Neuronal stem cell (in vitro differentiated cells): ENCODE results near the gene MACROD1.

Experiments
- DNase-seq: peaks from one replicate; pipeline ENCODE4 v3.0.0-alpha.2; 2013; ENCODE audit warnings: low spot score
- H2AFZ ChIP-seq: one replicate; pipeline ENCODE4 v1.6.1; 2013; ENCODE audit warnings: mild to moderate bottlenecking, low read length, inconsistent platforms
- H2AK5ac ChIP-seq: 2 replicates; pipeline ENCODE4 v1.6.1; 2013; ENCODE audit warnings: low read depth, mild to moderate bottlenecking, inconsistent platforms, low read length, moderate library complexity, mixed read lengths
- H2BK120ac ChIP-seq: 2 replicates; pipeline ENCODE4 v1.6.1; 2013; ENCODE audit warnings: low read depth, mild to moderate bottlenecking, inconsistent platforms, low read length, moderate library complexity, mixed read lengths
- H2BK12ac ChIP-seq: one replicate; pipeline ENCODE4 v1.6.1; 2013; ENCODE audit warnings: low read length, inconsistent platforms
- H2BK15ac ChIP-seq: 2 replicates; pipeline ENCODE4 v1.6.1; 2013; ENCODE audit warnings: mild to moderate bottlenecking, low read length, inconsistent platforms, mixed read lengths
- H2BK5ac ChIP-seq: one replicate; pipeline ENCODE4 v1.6.1; 2013; ENCODE audit warnings: inconsistent platforms, mild to moderate bottlenecking, low read length, moderate library complexity
- H3K14ac ChIP-seq: one replicate; pipeline ENCODE4 v1.6.1; 2013; ENCODE audit warnings: low read length, inconsistent platforms
- H3K18ac ChIP-seq: 2 replicates; pipeline ENCODE4 v1.6.1; 2013; ENCODE audit warnings: low read length, inconsistent platforms
- H3K23ac ChIP-seq: 2 replicates; pipeline ENCODE4 v1.6.1; 2013; ENCODE audit warnings: low read depth, mild to moderate bottlenecking, mixed read lengths, low read length, inconsistent platforms; ENCODE audit not compliant: poor library complexity
- H3K27ac ChIP-seq: replicated peaks from 3 replicates; pipeline ENCODE4 v1.5.1; 2013; ENCODE audit warnings: low read length, inconsistent platforms
- H3K27me3 ChIP-seq, 3 experiments: 2 replicates each; pipeline ENCODE4 v1.6.1; 2013; ENCODE audit warnings: low read length in 3 of 3, mild to moderate bottlenecking in 2 of 3, inconsistent platforms in 1 of 3, low read depth in 1 of 3, mixed read lengths in 1 of 3, moderate library complexity in 1 of 3; ENCODE audit not compliant: control insufficient read depth in 3 of 3, insufficient read depth in 3 of 3
- H3K36me3 ChIP-seq, 2 donors: replicated peaks in 1 of 2; 2 replicates each; pipeline ENCODE4 v1.6.1; 2013; ENCODE audit warnings: low read length in 2 of 2; ENCODE audit not compliant: control insufficient read depth in 2 of 2, insufficient read depth in 2 of 2
- H3K4ac ChIP-seq: 2 replicates; pipeline ENCODE4 v1.6.1; 2013; ENCODE audit warnings: inconsistent platforms, mild to moderate bottlenecking, low read length, moderate library complexity
- H3K4me1 ChIP-seq, 2 donors: 1 replicate in 1 of 2; 2 replicates in 1 of 2; pipeline ENCODE4 v1.6.1; 2013; ENCODE audit warnings: low read length in 2 of 2, low read depth in 1 of 2; ENCODE audit not compliant: control insufficient read depth in 2 of 2, insufficient read depth in 1 of 2
- H3K4me2 ChIP-seq: one replicate; pipeline ENCODE4 v1.6.1; 2013; ENCODE audit warnings: mild to moderate bottlenecking, low read length, inconsistent platforms; ENCODE audit not compliant: insufficient read depth, poor library complexity, severe bottlenecking
- H3K4me3 ChIP-seq, 2 donors: 2 replicates each; pipeline ENCODE4 v1.5.1; 2013; ENCODE audit warnings: low read length in 2 of 2, mild to moderate bottlenecking in 2 of 2, inconsistent platforms in 1 of 2, moderate library complexity in 1 of 2
- H3K79me1 ChIP-seq: one replicate; pipeline ENCODE4 v1.6.1; 2013; ENCODE audit warnings: low read depth, mild to moderate bottlenecking, inconsistent platforms, low read length, moderate library complexity
- H3K9ac ChIP-seq: one replicate; pipeline ENCODE4 v1.6.1; 2013; ENCODE audit warnings: mild to moderate bottlenecking, low read depth, low read length, inconsistent platforms; ENCODE audit not compliant: poor library complexity
- H3K9me3 ChIP-seq, 2 donors: replicated peaks in 1 of 2; 2 replicates each; pipeline versions ENCODE3 to v1.6.1; 2013; ENCODE audit warnings: low read length in 2 of 2, mild to moderate bottlenecking in 2 of 2, inconsistent platforms in 1 of 2, low read depth in 1 of 2, mixed read lengths in 1 of 2, moderate library complexity in 1 of 2; ENCODE audit not compliant: control insufficient read depth in 2 of 2, insufficient read depth in 1 of 2
- H4K8ac ChIP-seq: one replicate; pipeline ENCODE4 v1.6.1; 2013; ENCODE audit warnings: low read depth, mild to moderate bottlenecking, inconsistent platforms, low read length, moderate library complexity
- H4K91ac ChIP-seq: one replicate; pipeline ENCODE4 v1.6.1; 2013; ENCODE audit warnings: low read length, low read depth, mild to moderate bottlenecking, inconsistent platforms; ENCODE audit not compliant: poor library complexity
- WGBS, 2 donors: extraction: QIAGEN DNeasy Blood & Tissue Kit; methylation state at CpG; one replicate each; pipeline ENCODE4 v1.1.7; 2013; ENCODE audit warnings: missing lambda C conversion rate in 2 of 2, mixed read lengths in 1 of 2; ENCODE audit not compliant: insufficient read length in 2 of 2, insufficient replicate concordance in 1 of 2; ENCODE audit errors: extremely low coverage in 2 of 2; 5-methylcytosine and 5-hydroxymethylcytosine counted together

Gene MACROD1

GRCh38 chr11:64029773-64030172 is 136.1 kb downstream of the MACROD1 start:
- H2BK5ac ChIP-seq, result peak overlapping the region; percentile 24
- no peak overlapping the region for H3K27ac ChIP-seq
- WGBS, 2 donors, result no CpG with 5 or more reads among the region's 8 CpGs
- peak overlapping the region; percentile 99 for H2BK15ac ChIP-seq
- no peak overlapping the region for H2BK12ac ChIP-seq
- no peak for DNase-seq
- H3K4me1 ChIP-seq, result peaks cover 34 to 54% of the 10 kb centered on the region in 2 donors
- no peaks in the 10 kb centered on the region for H3K79me1 ChIP-seq
- H3K14ac ChIP-seq, result no peak overlapping the region
- H3K4me2 ChIP-seq, result no peak overlapping the region
- H4K91ac ChIP-seq, result no peak overlapping the region
- H3K27me3 ChIP-seq, result peaks cover 0 to 19% (median 2%) of the 10 kb centered on the region in 3 experiments
- H2AFZ ChIP-seq, result no peak overlapping the region
- H3K4me3 ChIP-seq, result no peak overlapping the region
- H3K9ac ChIP-seq, result no peak overlapping the region
- H3K36me3 ChIP-seq, result no peaks in the 10 kb centered on the region
- H3K18ac ChIP-seq, result no peak overlapping the region
- peak overlapping the region; percentile 100 for H2AK5ac ChIP-seq
- no peak overlapping the region for H2BK120ac ChIP-seq
- no peak overlapping the region for H3K23ac ChIP-seq
- H3K4ac ChIP-seq, result no peak overlapping the region
- H4K8ac ChIP-seq, result no peak overlapping the region
- no peaks in the 10 kb centered on the region for H3K9me3 ChIP-seq

GRCh38 chr11:64028398-64029115 is 137.4 kb downstream of the MACROD1 start:
- H3K79me1 ChIP-seq, result no peaks in the 10 kb centered on the region
- H4K8ac ChIP-seq, result peak overlapping the region; percentile 98
- H3K23ac ChIP-seq, result peak overlapping the region; percentile 73
- peak overlapping the region; percentile 12 for H3K14ac ChIP-seq
- no CpG with 5 or more reads among the region's 22 CpGs for WGBS, 2 donors
- H2AK5ac ChIP-seq, result peak overlapping the region; percentile 100
- H2BK12ac ChIP-seq, result peak overlapping the region; percentile 98
- H3K27ac ChIP-seq, result peak overlapping the region; percentile 93
- peak overlapping the region; percentile 72 for H4K91ac ChIP-seq
- peak overlapping the region; percentile 36 to 53 for H3K4me3 ChIP-seq
- peak overlapping the region; percentile 95 for H3K4ac ChIP-seq
- peak overlapping the region; percentile 84 for H3K9ac ChIP-seq
- H2BK5ac ChIP-seq, result peak overlapping the region; percentile 96
- H2BK15ac ChIP-seq, result peak overlapping the region; percentile 99
- peak overlapping the region; percentile 71 for H2AFZ ChIP-seq
- no peaks in the 10 kb centered on the region for H3K9me3 ChIP-seq
- peaks cover 0 to 11% (median 0%) of the 10 kb centered on the region in 3 experiments for H3K27me3 ChIP-seq
- H3K4me1 ChIP-seq, result peaks cover 33 to 58% of the 10 kb centered on the region in 2 donors
- peak overlapping the region; percentile 40 for H3K4me2 ChIP-seq
- peak overlapping the region; percentile 100 for H2BK120ac ChIP-seq
- peak; percentile 85 for DNase-seq
- peak overlapping the region; percentile 99 for H3K18ac ChIP-seq
- H3K36me3 ChIP-seq, result no peaks in the 10 kb centered on the region

- Histone ChIP-seq H3K9me3 (no peaks in the 10 kb centered on the region), H4K8ac (peak overlapping the region; percentile 29), H3K18ac (peak overlapping the region; percentile 96), H3K4me2 (peak overlapping the region; percentile 23), H4K91ac (peak overlapping the region; percentile 19), H3K27me3 (peaks cover 0 to 7% (median 0%) of the 10 kb centered on the region in 3 experiments), H2BK15ac (peak overlapping the region; percentile 92), H2BK12ac (peak overlapping the region; percentile 77), H3K79me1 (no peaks in the 10 kb centered on the region), H3K4me3 (peak overlapping the region; percentile 36 to 49), H2BK5ac (no peak overlapping the region), H3K27ac (peak overlapping the region; percentile 93), H3K9ac (peak overlapping the region; percentile 64), H3K14ac (peak overlapping the region; percentile 12), H2BK120ac (peak overlapping the region; percentile 98), H3K23ac (peak overlapping the region; percentile 75), H2AFZ (peak overlapping the region; percentile 71), H2AK5ac (peak overlapping the region; percentile 99), H3K4me1 (peaks cover 33 to 56% of the 10 kb centered on the region in 2 donors), H3K4ac (peak overlapping the region; percentile 40), H3K36me3 (no peaks in the 10 kb centered on the region)
- DNase-seq, result no peak
- WGBS, 2 donors, result no CpG with 5 or more reads among the region's 20 CpGs
Measured at GRCh38 chr11:64027651-64028397, 138.1 kb downstream of the MACROD1 start.
